ENCODE results near the gene ADORA2A.

DNA sequence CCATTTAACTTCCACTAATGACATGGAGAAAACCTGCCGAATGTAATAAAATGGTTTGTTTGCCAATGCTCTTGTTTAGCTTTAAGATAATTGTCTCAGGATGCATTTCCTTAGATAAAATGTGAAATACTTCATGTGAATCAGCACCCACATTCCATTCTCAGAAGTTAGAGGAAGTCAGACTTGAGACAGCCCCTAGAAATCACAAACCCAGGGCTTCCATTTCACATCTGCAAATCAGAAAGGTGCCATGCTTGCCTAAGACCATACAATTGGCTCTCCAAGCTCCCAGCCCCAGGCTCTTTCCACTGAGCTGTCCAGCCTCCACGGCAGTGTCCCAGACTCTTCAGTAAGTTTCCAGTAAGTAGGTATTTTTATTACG is 35.6 kb upstream of the ADORA2A start:
- TF ChIP-seq, protein P1, sequence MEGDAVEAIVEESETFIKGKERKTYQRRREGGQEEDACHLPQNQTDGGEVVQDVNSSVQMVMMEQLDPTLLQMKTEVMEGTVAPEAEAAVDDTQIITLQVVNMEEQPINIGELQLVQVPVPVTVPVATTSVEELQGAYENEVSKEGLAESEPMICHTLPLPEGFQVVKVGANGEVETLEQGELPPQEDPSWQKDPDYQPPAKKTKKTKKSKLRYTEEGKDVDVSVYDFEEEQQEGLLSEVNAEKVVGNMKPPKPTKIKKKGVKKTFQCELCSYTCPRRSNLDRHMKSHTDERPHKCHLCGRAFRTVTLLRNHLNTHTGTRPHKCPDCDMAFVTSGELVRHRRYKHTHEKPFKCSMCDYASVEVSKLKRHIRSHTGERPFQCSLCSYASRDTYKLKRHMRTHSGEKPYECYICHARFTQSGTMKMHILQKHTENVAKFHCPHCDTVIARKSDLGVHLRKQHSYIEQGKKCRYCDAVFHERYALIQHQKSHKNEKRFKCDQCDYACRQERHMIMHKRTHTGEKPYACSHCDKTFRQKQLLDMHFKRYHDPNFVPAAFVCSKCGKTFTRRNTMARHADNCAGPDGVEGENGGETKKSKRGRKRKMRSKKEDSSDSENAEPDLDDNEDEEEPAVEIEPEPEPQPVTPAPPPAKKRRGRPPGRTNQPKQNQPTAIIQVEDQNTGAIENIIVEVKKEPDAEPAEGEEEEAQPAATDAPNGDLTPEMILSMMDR (IDR thresholded peaks at IDR 0.05): no peak
- TF ChIP-seq POLR2A (IDR thresholded peaks at IDR 0.05): no peak

Data from stomach (tissue), 4 donors.